GM18507 (cell line): ENCODE data around the gene JAM3.

Experiments
- DNase-seq: peaks from one replicate; pipeline ENCODE4 v3.0.0; 2011; ENCODE audit warnings: low read depth; ENCODE audit not compliant: insufficient read length; ENCODE audit errors: extremely low spot score
- FAIRE-seq: peaks from 2 replicates; lab custom pipeline; 2011; peaks lifted over from hg19 to GRCh38; lab: Jason Lieb, UNC

JAM3 gene

DNA sequence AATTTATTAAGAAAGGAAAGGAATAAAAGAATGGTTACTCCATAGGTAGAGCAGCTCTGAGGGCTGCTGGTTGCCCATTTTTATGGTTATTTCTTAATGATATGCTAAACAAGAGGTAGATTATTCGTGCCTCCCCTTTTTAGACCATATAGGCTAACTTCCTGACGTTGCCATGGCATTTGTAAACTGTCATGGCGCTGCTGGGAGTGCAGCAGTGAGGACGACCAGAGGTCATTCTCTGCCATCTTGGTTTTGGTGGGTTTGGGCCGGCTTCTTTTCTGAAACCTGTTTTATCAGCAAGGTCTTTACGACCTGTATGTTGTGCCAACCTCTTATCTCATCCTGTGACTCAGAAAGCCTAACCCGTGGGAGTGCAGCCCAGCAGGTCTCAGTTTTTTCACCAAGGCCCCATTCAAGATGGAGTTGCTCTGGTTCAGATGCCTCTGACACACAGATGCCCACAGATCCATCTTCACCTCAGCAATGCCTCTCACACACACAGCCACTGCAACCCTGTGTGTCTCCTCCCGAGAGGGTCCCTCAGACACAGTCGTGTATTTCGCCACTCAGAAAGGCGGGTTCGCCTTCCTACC is 16.4 kb upstream of the JAM3 start:
- FAIRE-seq (no peak), DNase-seq (no peak)

GRCh38 chr11:134052988-134053945 is 15.6 kb upstream of the JAM3 start:
- FAIRE-seq, result no peak

DNA sequence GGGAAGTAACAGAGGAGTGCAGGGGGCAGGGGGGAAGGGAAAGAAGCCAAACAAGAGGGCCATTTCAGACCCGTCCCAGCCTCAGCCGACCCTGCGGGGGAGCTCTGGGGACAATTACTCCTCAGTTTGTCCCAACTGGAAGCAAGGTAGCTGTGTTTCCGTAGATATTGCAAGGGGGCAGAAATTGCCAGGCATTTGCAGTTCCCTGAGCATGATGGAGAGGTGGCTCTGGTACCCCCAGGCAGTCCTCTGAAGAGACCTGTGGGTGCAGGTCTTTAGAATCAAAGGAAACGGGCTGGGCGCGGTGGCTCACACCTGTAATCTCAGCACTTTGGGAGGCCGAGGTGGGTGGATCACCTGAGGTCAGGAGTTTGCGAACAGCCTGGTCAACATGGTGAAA is 13.8 kb upstream of the JAM3 start:
- DNase-seq (no peak), FAIRE-seq (no peak)

More at GRCh38 chr11:134052988-134053945, 15.6 kb upstream of the JAM3 start:
- no peak for DNase-seq

GRCh38 chr11:134060316-134060715 is 8.6 kb upstream of the JAM3 start:
- DNase-seq, result no peak
- FAIRE-seq, result no peak

- no peak for DNase-seq
- no peak for FAIRE-seq
Measured at GRCh38 chr11:134062265-134063123, 6.4 kb upstream of the JAM3 start.

DNA sequence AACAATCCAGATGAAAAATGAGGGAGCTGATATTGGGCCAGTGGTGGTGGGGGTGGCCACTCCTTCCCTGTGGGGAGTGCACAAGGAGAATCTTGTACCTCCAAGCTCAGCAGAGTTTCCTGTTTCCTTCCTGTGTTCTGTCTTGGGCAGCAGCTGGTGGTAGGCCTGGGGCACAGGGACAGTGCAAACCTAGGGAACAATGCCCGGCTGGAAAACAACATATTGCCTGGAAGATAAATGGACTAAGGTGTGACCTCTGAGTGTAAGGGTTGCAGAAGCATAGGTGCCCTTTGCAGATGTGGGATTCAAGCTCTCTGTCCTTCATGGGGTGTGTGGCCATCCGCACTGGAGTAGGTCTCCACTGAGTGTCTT is 5.8 kb upstream of the JAM3 start:
- no peak for FAIRE-seq
- DNase-seq, result no peak

- no peak for FAIRE-seq
Measured at GRCh38 chr11:134063991-134064747, 4.7 kb upstream of the JAM3 start.

GRCh38 chr11:134065381-134065780 is 3.5 kb upstream of the JAM3 start:
- no peak for DNase-seq
- FAIRE-seq, result no peak

More at GRCh38 chr11:134063991-134064747, 4.7 kb upstream of the JAM3 start:
- no peak for DNase-seq

- no peak for FAIRE-seq
- no peak for DNase-seq
Measured at GRCh38 chr11:134066943-134067885, 1.7 kb upstream of the JAM3 start.

- no peak for FAIRE-seq
- DNase-seq, result no peak
Measured at GRCh38 chr11:134069426-134070341, 812 bp downstream of the JAM3 start.

- DNase-seq, result no peak
- no peak for FAIRE-seq
Measured at GRCh38 chr11:134070342-134070845, 1.5 kb downstream of the JAM3 start.

DNA sequence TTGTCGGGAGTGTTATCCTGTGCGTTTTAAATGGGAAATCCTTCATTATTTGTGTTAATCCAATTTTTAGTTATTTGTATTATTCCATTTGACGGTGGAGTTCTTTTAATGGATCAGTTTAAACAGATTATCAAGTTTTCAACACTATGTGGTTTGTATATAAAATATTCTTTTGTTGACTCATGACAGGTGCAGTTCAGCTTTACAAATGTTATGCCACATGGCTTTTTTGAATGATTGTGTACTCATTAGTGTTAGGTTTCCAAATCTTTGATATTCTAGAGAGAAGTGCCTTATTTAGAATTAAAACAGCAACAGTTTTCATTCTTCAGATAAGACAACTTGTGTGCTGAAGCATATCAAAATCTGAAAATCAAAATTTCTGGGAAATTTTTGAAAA is 2.4 kb downstream of the JAM3 start:
- DNase-seq (no peak), FAIRE-seq (no peak)

DNA sequence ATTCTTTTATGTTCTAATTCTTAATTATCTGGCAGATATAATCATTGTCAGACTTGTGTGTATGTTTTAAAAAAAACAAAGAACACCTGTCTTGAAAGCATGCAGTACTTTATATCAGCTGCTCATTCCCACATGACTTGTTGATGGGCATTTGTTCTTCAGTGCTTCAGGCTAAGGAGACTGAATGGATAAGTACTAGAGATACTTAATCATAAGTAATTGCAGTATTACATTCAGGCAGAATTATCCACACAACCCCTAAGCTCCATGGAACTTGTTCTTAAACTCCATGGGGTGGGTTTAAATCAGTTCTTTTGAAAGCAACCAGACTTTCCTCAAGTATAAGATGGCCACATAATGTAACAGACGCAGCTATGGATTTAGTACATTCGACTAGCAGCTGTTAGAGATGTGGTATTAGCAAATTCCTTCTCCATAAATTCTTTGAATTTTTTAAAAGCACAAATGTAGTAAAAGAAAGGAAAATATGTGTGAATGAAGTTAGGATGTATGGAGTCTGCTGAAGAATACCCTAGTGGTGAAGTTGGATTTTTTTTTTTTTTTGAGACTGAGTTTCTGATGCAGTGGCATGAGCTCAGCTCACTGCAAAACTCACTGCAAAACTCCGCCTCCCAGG is 3.0 kb downstream of the JAM3 start:
- no peak for DNase-seq
- FAIRE-seq, result no peak

DNA sequence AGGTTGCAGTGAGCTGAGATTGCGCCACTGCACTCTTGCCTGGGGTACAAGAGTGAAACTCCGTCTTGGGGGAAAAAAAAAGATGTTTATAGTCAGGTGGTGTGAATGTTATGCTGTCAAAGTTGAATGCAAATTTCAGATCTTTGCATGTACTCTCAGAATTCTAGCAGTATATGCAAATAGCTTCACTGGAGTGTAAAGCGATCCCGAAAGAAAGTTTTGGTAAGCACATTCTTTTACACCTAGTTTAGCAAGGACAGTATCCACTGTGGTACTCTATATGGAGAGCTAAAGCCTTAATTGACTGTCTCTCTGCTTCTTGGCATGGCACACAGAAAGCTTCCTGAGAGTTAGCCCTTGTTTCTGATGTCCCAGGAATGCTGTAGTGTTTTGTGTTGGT is 4.0 kb downstream of the JAM3 start:
- FAIRE-seq (peak; percentile 9), DNase-seq (no peak)

- DNase-seq (no peak), FAIRE-seq (no peak)
Measured at GRCh38 chr11:134074346-134074745, 5.5 kb downstream of the JAM3 start.

DNA sequence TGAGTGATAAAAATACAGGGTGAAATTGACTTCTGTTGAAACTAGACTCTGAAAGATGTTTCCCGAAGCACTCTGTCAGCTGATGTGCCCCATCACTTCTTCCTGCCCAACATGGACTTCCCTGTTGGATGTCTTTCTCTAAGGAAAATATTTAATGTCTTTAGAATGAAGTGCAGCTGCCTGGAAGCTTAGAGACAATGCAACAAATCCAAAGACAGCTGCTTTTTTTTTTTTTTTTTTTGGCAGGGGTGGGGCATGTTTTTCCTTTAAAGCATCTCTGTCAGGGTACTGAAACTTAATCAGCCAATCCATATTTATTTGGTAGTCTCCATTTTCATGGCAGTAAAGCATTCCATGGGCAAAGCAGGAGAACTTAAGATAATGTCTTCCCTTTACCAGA is 5.9 kb downstream of the JAM3 start:
- FAIRE-seq (no peak), DNase-seq (no peak)

GRCh38 chr11:134079317-134079716 is 10.4 kb downstream of the JAM3 start:
- FAIRE-seq, result no peak
- DNase-seq, result no peak
